Endothelial cell of umbilical vein (primary cell): Measurements from ENCODE around the gene CAMTA1. TPM values are rescaled to one million over a fixed set of nuclear protein-coding genes. Genes with fewer than 3 reads are reported as not detected.

Experiments
- BruUV-seq: library from RNA; stranded (reverse); fragments of 400-500 nt; replicated peaks from 2 replicates; lab custom pipeline; 2021; lab: Mats Ljungman, UMichigan
- CTCF ChIA-PET: fragments of 300-600, 350-600 bp; sonication (Branson Sonifier 250); formaldehyde crosslinking; loops from one replicate; lab custom pipeline; 2021; ENCODE audit warnings: antibody characterized with exemption, inconsistent platforms; lab: Charles Lee
- POLR2A ChIA-PET: fragments of 300-600, 350-600 bp; sonication (Branson Sonifier 250); formaldehyde crosslinking; loops from one replicate; lab custom pipeline; 2021; ENCODE audit warnings: antibody characterized with exemption, inconsistent platforms; lab: Charles Lee
- DNase-seq: peaks from one replicate; pipeline ENCODE4 v3.0.0-alpha.2; 2011; ENCODE audit warnings: low read depth, low spot score
- FAIRE-seq: peaks from 2 replicates; lab custom pipeline; 2011; peaks lifted over from hg19 to GRCh38; lab: Jason Lieb, UNC
- H2AFZ ChIP-seq: 2 replicates; pipeline ENCODE4 v1.6.0; 2012; ENCODE audit warnings: low read depth, low read length, control low read depth, inconsistent platforms
- H3K27ac ChIP-seq: 2 replicates; pipeline ENCODE4 v1.5.1; 2011; ENCODE audit warnings: low read depth, mild to moderate bottlenecking, control low read depth, low read length, moderate library complexity; ENCODE audit not compliant: insufficient read depth
- H3K27me3 ChIP-seq, 2 experiments: 2 replicates each; pipeline versions ENCODE4 v1.6.0 to v1.6.1; 2011; ENCODE audit warnings: low read length in 2 of 2, mixed read lengths in 1 of 2; ENCODE audit not compliant: control insufficient read depth in 2 of 2, insufficient read depth in 2 of 2
- H3K36me3 ChIP-seq, 2 experiments: 2 replicates in 1 of 2; 3 replicates in 1 of 2; pipeline ENCODE4 v1.5.1; 2011; ENCODE audit warnings: low read length in 2 of 2, mild to moderate bottlenecking in 1 of 2, moderate library complexity in 1 of 2; ENCODE audit not compliant: control insufficient read depth in 2 of 2, insufficient read depth in 2 of 2; ENCODE audit errors: extremely low read depth in 1 of 2
- H3K4me1 ChIP-seq: 3 replicates; pipeline ENCODE4 v1.5.1; 2011; ENCODE audit warnings: mild to moderate bottlenecking, low read length; ENCODE audit not compliant: control insufficient read depth, insufficient read depth; ENCODE audit errors: extremely low read depth
- H3K4me2 ChIP-seq: 2 replicates; pipeline ENCODE4 v1.6.1; 2011; ENCODE audit warnings: low read length, control low read depth, mixed read lengths; ENCODE audit not compliant: insufficient read depth
- H3K4me3 ChIP-seq, 3 experiments: fragments of 200-600 bp in 1 of 3; sonication (generic), shearing (Covaris generic) in 1 of 3; replicated peaks in 1 of 3; 2 replicates each; pipeline ENCODE4 v1.5.1; 2011 to 2016; ENCODE audit warnings: control low read depth in 3 of 3, low read length in 3 of 3, mild to moderate bottlenecking in 2 of 3, inconsistent platforms in 1 of 3, low read depth in 1 of 3, moderate library complexity in 1 of 3; ENCODE audit not compliant: insufficient read depth in 1 of 3
- H3K79me2 ChIP-seq: 2 replicates; pipeline ENCODE4 v1.6.0; 2012; ENCODE audit warnings: low read length, inconsistent platforms; ENCODE audit not compliant: control insufficient read depth, insufficient read depth
- H3K9ac ChIP-seq: replicated peaks from 2 replicates; pipeline ENCODE3; 2011; ENCODE audit warnings: low read length, control low read depth; ENCODE audit not compliant: insufficient read depth; ENCODE audit errors: extremely low read depth
- H3K9me1 ChIP-seq: replicated peaks from 3 replicates; pipeline ENCODE4 v1.6.0; 2011; ENCODE audit warnings: mild to moderate bottlenecking, low read length; ENCODE audit not compliant: control insufficient read depth, insufficient read depth; ENCODE audit errors: extremely low read depth
- H3K9me3 ChIP-seq: replicated peaks from 2 replicates; pipeline ENCODE4 v1.5.1; 2012; ENCODE audit warnings: low read length, inconsistent platforms; ENCODE audit not compliant: control insufficient read depth, insufficient read depth
- H4K20me1 ChIP-seq: replicated peaks from 2 replicates; pipeline ENCODE3; 2011; ENCODE audit warnings: mild to moderate bottlenecking, low read length; ENCODE audit not compliant: control insufficient read depth, insufficient read depth; ENCODE audit errors: extremely low read depth
- CTCF ChIP-seq, 2 donors: IDR thresholded peaks; 1 replicate in 1 of 2; 2 replicates in 1 of 2; pipeline ENCODE4 v1.5.1; 2011; ENCODE audit warnings: low read length in 2 of 2, mild to moderate bottlenecking in 2 of 2, moderate library complexity in 2 of 2, control low read depth in 1 of 2, inconsistent platforms in 1 of 2, low read depth in 1 of 2; ENCODE audit not compliant: insufficient read depth in 1 of 2; ENCODE audit errors: extremely low read depth in 1 of 2
- EZH2 ChIP-seq: IDR thresholded peaks from 2 replicates; pipeline ENCODE4 v1.6.1; 2012; ENCODE audit warnings: borderline replicate concordance, low read depth, mild to moderate bottlenecking, moderate library complexity, low read length, inconsistent platforms; ENCODE audit not compliant: severe bottlenecking
- FOS ChIP-seq: IDR thresholded peaks from 2 replicates; pipeline ENCODE4 v1.6.1; 2011; ENCODE audit warnings: mild to moderate bottlenecking, low read length, moderate library complexity, borderline replicate concordance; ENCODE audit not compliant: insufficient read depth
- GATA2 ChIP-seq: IDR thresholded peaks from 2 replicates; pipeline ENCODE4 v1.7.0; 2011; ENCODE audit warnings: low read depth, mild to moderate bottlenecking, moderate library complexity, mixed read lengths, low read length; ENCODE audit not compliant: insufficient read length, insufficient read depth
- JUN ChIP-seq: IDR thresholded peaks from 2 replicates; pipeline ENCODE4 v1.6.1; 2011; ENCODE audit warnings: borderline replicate concordance, low read depth; ENCODE audit not compliant: insufficient read length, insufficient read depth
- MYC ChIP-seq: IDR thresholded peaks from one replicate; pipeline ENCODE4 v1.6.1; 2011; ENCODE audit warnings: mild to moderate bottlenecking, low read depth, low read length
- POLR2A ChIP-seq: IDR thresholded peaks from 2 replicates; pipeline ENCODE4 v1.6.1; 2012; ENCODE audit warnings: low read depth, mild to moderate bottlenecking, control low read depth, low read length
- POLR2AphosphoS5 ChIP-seq: IDR thresholded peaks from 2 replicates; pipeline ENCODE4 v1.6.1; 2012; ENCODE audit warnings: low read depth, mild to moderate bottlenecking, control low read depth, low read length, moderate library complexity; ENCODE audit not compliant: insufficient read depth
- dilution Hi-C: fragments of 300-500 bp; cut with MboI; formaldehyde crosslinking; loops from one replicate; pipeline ENCODE4 v1.15.0; 2019; ENCODE audit warnings: low sequenced_read_pairs; ENCODE audit not compliant: extremely low pct_ligation_motif_present
- intact Hi-C: fragments of 100-400 bp; cut with micrococcal nuclease; formaldehyde crosslinking; loops from one replicate; pipeline ENCODE4 v1.10.0; 2022
- polyA plus RNA-seq, 4 experiments: library from polyadenylated mRNA; depleted of rRNA in 3 of 4; stranded (reverse) in 3 of 4; unstranded in 1 of 4; fragments of >200 nt; gene quantifications; 2 replicates each; pipeline versions ENCODE4 v1.2.1 to v1.2.3, GENCODE V29; 2011 to 2012; ENCODE audit warnings: missing spikeins in 1 of 4
- total RNA-seq: library from RNA; stranded (reverse); gene quantifications from 2 replicates; pipeline ENCODE4 v1.2.3, GENCODE V29; 2021
- TF ChIP-seq, protein P1 (sequence below): IDR thresholded peaks from 2 replicates; pipeline ENCODE4 v1.6.1; 2011; ENCODE audit not compliant: insufficient read depth, insufficient read length

CAMTA1 gene
- total and polyA plus RNA-seq, 2 donors (not counting 3 experiments of a cell fraction or from before 2014, with no cell fraction given), result 50.8 to 92.7 TPM

GRCh38 chr1:6874298-6874697 is 89.0 kb downstream of the CAMTA1 start:
- no peak for TF ChIP-seq GATA2
- no peak for TF ChIP-seq POLR2A
- TF ChIP-seq, protein P1, sequence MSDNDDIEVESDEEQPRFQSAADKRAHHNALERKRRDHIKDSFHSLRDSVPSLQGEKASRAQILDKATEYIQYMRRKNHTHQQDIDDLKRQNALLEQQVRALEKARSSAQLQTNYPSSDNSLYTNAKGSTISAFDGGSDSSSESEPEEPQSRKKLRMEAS, result no peak
- no peak for TF ChIP-seq JUN
- TF ChIP-seq POLR2AphosphoS5, result no peak
- TF ChIP-seq FOS, result no peak
- no peak for TF ChIP-seq EZH2
- no peak for TF ChIP-seq CTCF (IDR thresholded peaks at IDR 0.05; ENCODE audit: extremely low read depth in 1 of 2, insufficient read depth in 1 of 2, low read depth in 1 of 2, low read length in 2 of 2)
- TF ChIP-seq MYC, result no peak
- BruUV-seq, result no TSS peak
- Histone ChIP-seq H3K9ac (no peak overlapping the region), H3K4me2 (no peak overlapping the region), H3K4me1 (no peaks in the 10 kb centered on the region), H3K27me3 (no peaks in the 10 kb centered on the region), H3K36me3 (peaks cover 0 to 8% of the 10 kb centered on the region in 2 experiments), H3K9me3 (no peaks in the 10 kb centered on the region), H3K4me3 (no peak overlapping the region), H2AFZ (no peak overlapping the region), H3K9me1 (no peaks in the 10 kb centered on the region), H4K20me1 (no peaks in the 10 kb centered on the region), H3K79me2 (no peaks in the 10 kb centered on the region), H3K27ac (no peak overlapping the region)
- FAIRE-seq (no peak), DNase-seq (no peak)
- intact Hi-C loops (no loop called here), dilution Hi-C loops (no loop called here)
- ChIA-PET POLR2A (no interaction called here), CTCF (interaction anchor here (1.4 to 1.5 kb wide), 2 partner anchors 73 to 168 kb away, joined by 3 read pairs; no protein-coding TSS in a partner anchor)
